Measurements from ENCODE around the gene TMEM163. TPM values are rescaled to one million over a fixed set of nuclear protein-coding genes. Genes with fewer than 3 reads are reported as not detected.
A peak's percentile ranks its signal among the peaks of the same experiment; 100 is the strongest.

TMEM163 gene
- total and polyA plus RNA-seq, 2 donors from 2014 or later = 2.6 to 5.9 TPM

GRCh38 chr2:134468776-134469175 is 250.0 kb downstream of the TMEM163 start:
- intact Hi-C loops (cut with DNase I) = no loop called here
- H3K36me3 ChIP-seq (ENCODE audit: control insufficient read depth in 2 of 3, insufficient read depth in 3 of 3, low read length in 3 of 3) = no peaks in the 10 kb centered on the region
- DNase-seq (no peak), FAIRE-seq (no peak)
- no peak overlapping the region for H3K27ac ChIP-seq (ENCODE audit: low read depth in 2 of 2, low read length in 2 of 2)
- TF ChIP-seq CTCF (IDR thresholded peaks at IDR 0.05; ENCODE audit: borderline replicate concordance, extremely low read depth, insufficient read depth) = no peak
- H3K27me3 ChIP-seq (ENCODE audit: control insufficient read depth, insufficient read depth, low read length) = no peaks in the 10 kb centered on the region
- no peak overlapping the region for H3K9ac ChIP-seq (ENCODE audit: low read length in 3 of 3)
- H3K9me3 ChIP-seq (ENCODE audit: control insufficient read depth in 2 of 3, insufficient read depth in 1 of 3, low read length in 3 of 3) = peaks cover 0 to 4% (median 0%) of the 10 kb centered on the region in 3 donors
- no peak overlapping the region for H3K4me3 ChIP-seq (ENCODE audit: low read length in 3 of 3)
- H3K4me1 ChIP-seq (ENCODE audit: control insufficient read depth in 2 of 3, insufficient read depth in 2 of 3, low read depth in 1 of 3, low read length in 3 of 3) = no peaks in the 10 kb centered on the region

- no peak for DNase-seq
- Histone ChIP-seq H3K4me3 (ENCODE audit: low read length in 3 of 3) (no peak overlapping the region), H3K27ac (ENCODE audit: low read depth in 2 of 2, low read length in 2 of 2) (no peak overlapping the region), H3K27me3 (ENCODE audit: control insufficient read depth, insufficient read depth, low read length) (no peaks in the 10 kb centered on the region), H3K9ac (ENCODE audit: low read length in 3 of 3) (no peak overlapping the region), H3K9me3 (ENCODE audit: control insufficient read depth in 2 of 3, insufficient read depth in 1 of 3, low read length in 3 of 3) (no peaks in the 10 kb centered on the region), H3K36me3 (ENCODE audit: control insufficient read depth in 2 of 3, insufficient read depth in 3 of 3, low read length in 3 of 3) (no peaks in the 10 kb centered on the region), H3K4me1 (ENCODE audit: control insufficient read depth in 2 of 3, insufficient read depth in 2 of 3, low read depth in 1 of 3, low read length in 3 of 3) (no peaks in the 10 kb centered on the region)
- no peak for TF ChIP-seq CTCF (IDR thresholded peaks at IDR 0.05; ENCODE audit: borderline replicate concordance, extremely low read depth, insufficient read depth)
- intact Hi-C loops (cut with DNase I) = no loop called here
- FAIRE-seq = no peak
These were observed 250.6 kb downstream of the TMEM163 start for GRCh38 chr2:134468164-134468563.

GRCh38 chr2:134466141-134466540 is 252.7 kb downstream of the TMEM163 start:
- no peaks in the 10 kb centered on the region for H3K27me3 ChIP-seq (ENCODE audit: control insufficient read depth, insufficient read depth, low read length)
- TF ChIP-seq CTCF (IDR thresholded peaks at IDR 0.05; ENCODE audit: borderline replicate concordance, extremely low read depth, insufficient read depth) = peak; percentile 23

More at GRCh38 chr2:134466141-134466540, 252.7 kb downstream of the TMEM163 start:
- no peaks in the 10 kb centered on the region for H3K9me3 ChIP-seq (ENCODE audit: control insufficient read depth in 2 of 3, insufficient read depth in 1 of 3, low read length in 3 of 3)
- FAIRE-seq (no peak), DNase-seq (peak in 2 of 5 donors; percentile 52 to 60)
- no peaks in the 10 kb centered on the region for H3K36me3 ChIP-seq (ENCODE audit: control insufficient read depth in 2 of 3, insufficient read depth in 3 of 3, low read length in 3 of 3)
- no peak overlapping the region for H3K27ac ChIP-seq (ENCODE audit: low read depth in 2 of 2, low read length in 2 of 2)
- H3K4me3 ChIP-seq (ENCODE audit: low read length in 3 of 3) = no peak overlapping the region
- intact Hi-C loops (cut with DNase I) = no loop called here
- no peaks in the 10 kb centered on the region for H3K4me1 ChIP-seq (ENCODE audit: control insufficient read depth in 2 of 3, insufficient read depth in 2 of 3, low read depth in 1 of 3, low read length in 3 of 3)
- H3K9ac ChIP-seq (ENCODE audit: low read length in 3 of 3) = no peak overlapping the region
